DOHH2 (cell line): Measurements from ENCODE around the gene RXFP2.

Source experiments
- CTCF ChIP-seq: fragments of 200-600 bp; sonication (generic); IDR thresholded peaks from one replicate; pipeline ENCODE4 v1.5.1; 2014; ENCODE audit warnings: antibody characterized with exemption, mild to moderate bottlenecking, low read depth, low read length; ENCODE audit not compliant: poor library complexity, severe bottlenecking
- EZH2phosphoT487 ChIP-seq: fragments of 200-600 bp; sonication (generic); IDR thresholded peaks from 2 replicates; pipeline ENCODE4 v1.6.1; 2017; ENCODE audit warnings: borderline replicate concordance, mild to moderate bottlenecking, antibody characterized with exemption, low read length, moderate library complexity, mixed read lengths

- TF ChIP-seq CTCF (no peak), EZH2phosphoT487 (no peak)
These were observed 64.0 kb downstream of the RXFP2 start for GRCh38 chr13:31803311-31803710.
